SK-N-SH treated with all-trans-retinoic acid at 6 μM for 48 hours (cell line): ENCODE results near the gene CACNA1C.

Experiments used
- ARNTL ChIP-seq: fragments of 450-650 bp; formaldehyde crosslinking; IDR thresholded peaks from 2 replicates; pipeline ENCODE4 v1.5.0; 2020; ENCODE audit warnings: low read depth, mild to moderate bottlenecking, moderate library complexity, borderline replicate concordance
- CSDC2 ChIP-seq: fragments of 250-450 bp; sonication (Bioruptor Pico); IDR thresholded peaks from 2 replicates; pipeline ENCODE4 v1.5.0; 2020; ENCODE audit warnings: mild to moderate bottlenecking, moderate library complexity
- ESRRG ChIP-seq: fragments of 250-450 bp; sonication (Bioruptor Pico); IDR thresholded peaks from 2 replicates; pipeline ENCODE4 v1.6.1; 2021; ENCODE audit warnings: mild to moderate bottlenecking
- GLIS3 ChIP-seq: fragments of 250-450 bp; sonication (Bioruptor Pico); IDR thresholded peaks from 2 replicates; pipeline ENCODE4 v1.5.0; 2020; ENCODE audit warnings: mild to moderate bottlenecking, moderate library complexity
- OSR1 ChIP-seq: fragments of 250-450 bp; sonication (Bioruptor Pico); IDR thresholded peaks from 2 replicates; pipeline ENCODE4 v1.8.0; 2022; ENCODE audit warnings: moderate library complexity, mild to moderate bottlenecking, inconsistent platforms
- ZNF565 ChIP-seq: fragments of 450-650 bp; formaldehyde crosslinking; conservative IDR thresholded peaks from 2 replicates; pipeline ENCODE4 v1.5.0; 2020; ENCODE audit warnings: low read depth, mild to moderate bottlenecking, moderate library complexity
- TF ChIP-seq, protein P1 (sequence below): fragments of 250-450 bp; sonication (Bioruptor Pico); IDR thresholded peaks from 2 replicates; pipeline ENCODE4 v1.8.0; 2020; ENCODE audit warnings: mild to moderate bottlenecking, moderate library complexity, borderline replicate concordance

GRCh38 chr12:2390133-2390532, 337.3 kb downstream of the CACNA1C start:
- TF ChIP-seq, protein P1, sequence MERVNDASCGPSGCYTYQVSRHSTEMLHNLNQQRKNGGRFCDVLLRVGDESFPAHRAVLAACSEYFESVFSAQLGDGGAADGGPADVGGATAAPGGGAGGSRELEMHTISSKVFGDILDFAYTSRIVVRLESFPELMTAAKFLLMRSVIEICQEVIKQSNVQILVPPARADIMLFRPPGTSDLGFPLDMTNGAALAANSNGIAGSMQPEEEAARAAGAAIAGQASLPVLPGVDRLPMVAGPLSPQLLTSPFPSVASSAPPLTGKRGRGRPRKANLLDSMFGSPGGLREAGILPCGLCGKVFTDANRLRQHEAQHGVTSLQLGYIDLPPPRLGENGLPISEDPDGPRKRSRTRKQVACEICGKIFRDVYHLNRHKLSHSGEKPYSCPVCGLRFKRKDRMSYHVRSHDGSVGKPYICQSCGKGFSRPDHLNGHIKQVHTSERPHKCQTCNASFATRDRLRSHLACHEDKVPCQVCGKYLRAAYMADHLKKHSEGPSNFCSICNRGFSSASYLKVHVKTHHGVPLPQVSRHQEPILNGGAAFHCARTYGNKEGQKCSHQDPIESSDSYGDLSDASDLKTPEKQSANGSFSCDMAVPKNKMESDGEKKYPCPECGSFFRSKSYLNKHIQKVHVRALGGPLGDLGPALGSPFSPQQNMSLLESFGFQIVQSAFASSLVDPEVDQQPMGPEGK (CRISPR knock-in tag): no peak
- no peak for TF ChIP-seq ZNF565 (CRISPR knock-in tag)
- no peak for TF ChIP-seq OSR1 (CRISPR knock-in tag)
- no peak for TF ChIP-seq ARNTL (CRISPR knock-in tag)
- no peak for TF ChIP-seq CSDC2 (CRISPR knock-in tag)
- TF ChIP-seq ESRRG (CRISPR knock-in tag): no peak
- TF ChIP-seq GLIS3 (CRISPR knock-in tag): no peak
